H1 (cell line): Measurements from ENCODE around the gene MTFR1L. TPM values are rescaled to one million over a fixed set of nuclear protein-coding genes. Genes with fewer than 3 reads are reported as not detected.
A peak's percentile ranks its signal among the peaks of the same experiment; 100 is the strongest.

Experiments used
- CTCF ChIA-PET: fragments of 300-600 bp; sonication (Branson Sonifier 250); formaldehyde crosslinking; loops from one replicate; lab custom pipeline; 2021; ENCODE audit not compliant: partially characterized antibody; lab: Charles Lee
- POLR2A ChIA-PET: fragments of 300-600 bp; sonication (Branson Sonifier 250); formaldehyde crosslinking; loops from one replicate; lab custom pipeline; 2021; ENCODE audit warnings: inconsistent platforms; ENCODE audit not compliant: partially characterized antibody; lab: Charles Lee
- DNase-seq, 2 experiments: peaks; one replicate each; pipeline versions ENCODE4 v3.0.0 to v3.0.0-alpha.2; 2010 to 2022; ENCODE audit warnings: low spot score in 2 of 2, low read depth in 1 of 2, mixed read lengths in 1 of 2
- FAIRE-seq: peaks from 2 replicates; lab custom pipeline; 2011; peaks lifted over from hg19 to GRCh38; lab: Jason Lieb, UNC
- H2AFZ ChIP-seq: 2 replicates; pipeline ENCODE4 v1.8.1; 2012; ENCODE audit warnings: low read length, inconsistent platforms
- H2AK5ac ChIP-seq: 2 replicates; pipeline ENCODE4 v1.6.1; 2013; ENCODE audit warnings: low read depth, low read length
- H2BK120ac ChIP-seq: replicated peaks from 2 replicates; pipeline ENCODE3; 2013; ENCODE audit warnings: low read depth, low read length, inconsistent platforms
- H2BK12ac ChIP-seq: 2 replicates; pipeline ENCODE4 v1.6.1; 2013; ENCODE audit warnings: low read depth, low read length
- H2BK15ac ChIP-seq: 2 replicates; pipeline ENCODE4 v1.6.1; 2013; ENCODE audit warnings: low read length
- H2BK20ac ChIP-seq: 2 replicates; pipeline ENCODE4 v1.6.1; 2013; ENCODE audit warnings: low read length
- H2BK5ac ChIP-seq: 2 replicates; pipeline ENCODE4 v1.6.1; 2013; ENCODE audit warnings: low read depth, low read length
- H3K14ac ChIP-seq: 2 replicates; pipeline ENCODE4 v1.6.1; 2013; ENCODE audit warnings: inconsistent platforms; ENCODE audit not compliant: insufficient read length
- H3K18ac ChIP-seq: 2 replicates; pipeline ENCODE4 v1.6.1; 2013; ENCODE audit warnings: low read length; ENCODE audit errors: extremely low read depth
- H3K23ac ChIP-seq: 2 replicates; pipeline ENCODE4 v1.6.1; 2013; ENCODE audit warnings: inconsistent platforms; ENCODE audit not compliant: insufficient read length
- H3K23me2 ChIP-seq: 2 replicates; pipeline ENCODE4 v1.6.1; 2013; ENCODE audit warnings: low read depth, low read length
- H3K27ac ChIP-seq: 2 replicates; pipeline ENCODE4 v1.6.1; 2011; ENCODE audit warnings: low read depth, low read length, inconsistent platforms
- H3K27me3 ChIP-seq, 4 experiments: replicated peaks in 1 of 4; 1 replicate in 1 of 4; 2 replicates in 3 of 4; pipeline versions ENCODE4 v1.6.1 to v1.8.1; 2011 to 2013; ENCODE audit warnings: low read length in 3 of 4, mild to moderate bottlenecking in 3 of 4, inconsistent platforms in 2 of 4, mixed read lengths in 2 of 4, moderate library complexity in 1 of 4; ENCODE audit not compliant: control insufficient read depth in 3 of 4, insufficient read depth in 3 of 4; ENCODE audit errors: extremely low read depth in 1 of 4
- H3K36me3 ChIP-seq, 4 experiments: 2 replicates each; pipeline versions ENCODE4 v1.6.1 to v1.8.1; 2011 to 2013; ENCODE audit warnings: mild to moderate bottlenecking in 4 of 4, low read length in 3 of 4, moderate library complexity in 2 of 4, control low read depth in 1 of 4, inconsistent platforms in 1 of 4; ENCODE audit not compliant: insufficient read depth in 4 of 4, control insufficient read depth in 2 of 4
- H3K4ac ChIP-seq: replicated peaks from 2 replicates; pipeline ENCODE3; 2013; ENCODE audit warnings: low read length, low read depth, mixed read lengths, inconsistent platforms; ENCODE audit not compliant: insufficient read length
- H3K4me1 ChIP-seq, 4 experiments: replicated peaks in 1 of 4; 1 replicate in 1 of 4; 2 replicates in 3 of 4; pipeline versions ENCODE4 v1.6.1 to v1.8.1; 2011 to 2013; ENCODE audit warnings: low read length in 3 of 4, inconsistent platforms in 2 of 4, mixed read lengths in 1 of 4; ENCODE audit not compliant: insufficient read depth in 4 of 4, control insufficient read depth in 3 of 4
- H3K4me2 ChIP-seq, 2 experiments: 2 replicates each; pipeline versions ENCODE4 v1.6.1 to v1.8.1; 2011 to 2013; ENCODE audit warnings: low read depth in 2 of 2, low read length in 2 of 2, control low read depth in 1 of 2, inconsistent platforms in 1 of 2, mild to moderate bottlenecking in 1 of 2; ENCODE audit not compliant: insufficient read depth in 1 of 2
- H3K4me3 ChIP-seq, 4 experiments: fragments of 200-600, 300-600 bp in 1 of 4; sonication (generic), shearing (Covaris generic), sonication (Bioruptor Twin) in 1 of 4; 2 replicates each; pipeline versions ENCODE4 v1.5.1 to v1.8.1; 2011 to 2016; ENCODE audit warnings: low read length in 4 of 4, low read depth in 3 of 4, control low read depth in 2 of 4, inconsistent platforms in 2 of 4, mild to moderate bottlenecking in 2 of 4, mixed read lengths in 1 of 4, moderate library complexity in 1 of 4; ENCODE audit not compliant: insufficient read depth in 2 of 4; ENCODE audit errors: extremely low read depth in 1 of 4
- H3K56ac ChIP-seq: replicated peaks from 2 replicates; pipeline ENCODE3; 2013; ENCODE audit warnings: low read depth, mild to moderate bottlenecking, mixed read lengths, low read length, inconsistent platforms; ENCODE audit not compliant: insufficient read length
- H3K79me1 ChIP-seq: 2 replicates; pipeline ENCODE4 v1.6.1; 2013; ENCODE audit warnings: low read depth, low read length, control low read depth
- H3K79me2 ChIP-seq, 2 experiments: 2 replicates each; pipeline versions ENCODE4 v1.6.1 to v1.8.1; 2012 to 2013; ENCODE audit warnings: low read length in 2 of 2, mild to moderate bottlenecking in 2 of 2, inconsistent platforms in 1 of 2; ENCODE audit not compliant: insufficient read depth in 2 of 2, control insufficient read depth in 1 of 2
- H3K9ac ChIP-seq, 4 experiments: replicated peaks in 1 of 4; 1 replicate in 1 of 4; 2 replicates in 3 of 4; pipeline versions ENCODE4 v1.6.1 to v1.8.1; 2011 to 2013; ENCODE audit warnings: low read depth in 3 of 4, low read length in 3 of 4, control low read depth in 2 of 4, mild to moderate bottlenecking in 2 of 4, moderate library complexity in 2 of 4, inconsistent platforms in 1 of 4; ENCODE audit errors: extremely low read depth in 1 of 4
- H3K9me3 ChIP-seq, 2 experiments: 2 replicates each; pipeline versions ENCODE4 v1.6.1 to v1.8.1; 2012 to 2013; ENCODE audit warnings: mild to moderate bottlenecking in 2 of 2, moderate library complexity in 2 of 2, control low read depth in 1 of 2, inconsistent platforms in 1 of 2, low read depth in 1 of 2, low read length in 1 of 2, mixed read lengths in 1 of 2; ENCODE audit not compliant: insufficient read depth in 2 of 2
- H4K20me1 ChIP-seq, 2 experiments: replicated peaks in 1 of 2; 2 replicates each; pipeline versions ENCODE3 to v1.8.1; 2011 to 2013; ENCODE audit warnings: inconsistent platforms in 2 of 2, low read length in 2 of 2, mild to moderate bottlenecking in 1 of 2; ENCODE audit not compliant: insufficient read depth in 2 of 2, control insufficient read depth in 1 of 2
- H4K5ac ChIP-seq: 2 replicates; pipeline ENCODE4 v1.6.1; 2013; ENCODE audit warnings: low read length, low read depth, mixed read lengths, inconsistent platforms; ENCODE audit not compliant: insufficient read length
- H4K8ac ChIP-seq: 2 replicates; pipeline ENCODE4 v1.8.0; 2013; ENCODE audit warnings: mild to moderate bottlenecking, moderate library complexity, low read length, inconsistent platforms; ENCODE audit not compliant: insufficient read depth; ENCODE audit errors: extremely low read depth
- H4K91ac ChIP-seq: replicated peaks from 2 replicates; pipeline ENCODE3; 2013; ENCODE audit warnings: low read length, mixed read lengths, inconsistent platforms; ENCODE audit not compliant: insufficient read length
- BACH1 ChIP-seq: IDR thresholded peaks from 2 replicates; pipeline ENCODE4 v1.6.1; 2012; ENCODE audit warnings: low read length, improper control_type of control experiment
- CEBPB ChIP-seq: IDR thresholded peaks from 2 replicates; pipeline ENCODE4 v1.6.1; 2012; ENCODE audit warnings: low read depth, low read length
- CTCF ChIP-seq, 3 experiments: IDR thresholded peaks; 1 replicate in 2 of 3; 2 replicates in 1 of 3; pipeline versions ENCODE4 v1.5.1 to v1.6.1; 2011; ENCODE audit warnings: low read length in 3 of 3, mild to moderate bottlenecking in 3 of 3, inconsistent platforms in 2 of 3, low read depth in 1 of 3, moderate library complexity in 1 of 3; ENCODE audit not compliant: insufficient read depth in 1 of 3; ENCODE audit errors: control extremely low read depth in 1 of 3
- FOSL1 ChIP-seq: IDR thresholded peaks from 2 replicates; pipeline ENCODE4 v1.6.1; 2011; ENCODE audit warnings: mild to moderate bottlenecking, low read depth, low read length, moderate library complexity; ENCODE audit not compliant: insufficient read depth
- GTF2F1 ChIP-seq: IDR thresholded peaks from 2 replicates; pipeline ENCODE4 v1.6.1; 2012; ENCODE audit warnings: low read depth, low read length, improper control_type of control experiment, borderline replicate concordance
- HDAC6 ChIP-seq: IDR thresholded peaks from one replicate; pipeline ENCODE4 v1.7.1; 2012; ENCODE audit warnings: low read depth, mild to moderate bottlenecking, inconsistent platforms, low read length, moderate library complexity
- POLR2AphosphoS5 ChIP-seq: IDR thresholded peaks from 2 replicates; pipeline ENCODE4 v1.6.1; 2011; ENCODE audit warnings: low read depth, low read length
- RAD21 ChIP-seq, 2 experiments: IDR thresholded peaks in 1 of 2; conservative IDR thresholded peaks in 1 of 2; 2 replicates each; pipeline ENCODE4 v1.6.1; 2011; ENCODE audit warnings: low read depth in 2 of 2, low read length in 2 of 2, improper control_type of control experiment in 1 of 2, inconsistent platforms in 1 of 2, mild to moderate bottlenecking in 1 of 2, moderate library complexity in 1 of 2
- SP1 ChIP-seq: IDR thresholded peaks from 2 replicates; pipeline ENCODE4 v1.6.1; 2011; ENCODE audit warnings: low read depth, low read length
- SP4 ChIP-seq: IDR thresholded peaks from 2 replicates; pipeline ENCODE4 v1.6.1; 2012; ENCODE audit warnings: low read length, inconsistent platforms
- WGBS, 2 experiments: shearing (Covaris generic) in 1 of 2; methylation state at CpG; one replicate each; pipeline versions ENCODE4 v1.1.6 to v1.1.7; 2013 to 2015; ENCODE audit warnings: low lambda C conversion rate in 2 of 2, mixed read lengths in 2 of 2, inconsistent platforms in 1 of 2, low coverage in 1 of 2, missing lambda C conversion rate in 1 of 2; ENCODE audit not compliant: insufficient replicate concordance in 2 of 2, insufficient coverage in 1 of 2, insufficient read length in 1 of 2; ENCODE audit errors: extremely low coverage in 1 of 2, missing lambda C conversion rate in 1 of 2; 5-methylcytosine and 5-hydroxymethylcytosine counted together
- polyA plus RNA-seq, 7 experiments: library from polyadenylated mRNA; depleted of rRNA in 3 of 7; stranded (reverse) in 5 of 7; unstranded in 2 of 7; fragments of >200 nt in 5 of 7; fragments of 200-250 nt in 2 of 7; gene quantifications; 1 replicate in 5 of 7; 2 replicates in 1 of 7; 4 replicates in 1 of 7; pipeline versions ENCODE4 v1.2.1 to v1.2.3, GENCODE V29; 2011 to 2013; ENCODE audit warnings: missing spikeins in 2 of 7, mixed read lengths in 2 of 7
- total RNA-seq: library from RNA; stranded (reverse); fragmentation: NEBNext Ultra II Directional; extraction: Animal tissue kit (Norgen Biotek cat#: 25700); gene quantifications from 2 replicates; pipeline ENCODE4 v1.2.1, GENCODE V29; 2021

The MTFR1L gene
- total and polyA plus RNA-seq, 2 of the 8 experiments (the other 6 are each of a cell fraction or from before 2014, with no cell fraction given): 20.8 to 23.1 TPM

GRCh38 chr1:25811384-25812082, 8.2 kb upstream of the MTFR1L start:
- ChIA-PET POLR2A (interaction anchor here (0.8 to 5.6 kb wide), 3 partner anchors 8 to 291 kb away, joined by 3 to 32 read pairs (median 3); partner anchors contain the start of gene MTFR1L), CTCF (interaction anchor here (0.8 to 8.2 kb wide), 28 partner anchors 7 to 408 kb away, joined by 3 to 83 read pairs (median 4); partner anchors contain the start of genes MTFR1L, PAFAH2 and SELENON)
- no peak for FAIRE-seq
- Histone ChIP-seq H2AK5ac (no peak overlapping the region), H3K14ac (no peak overlapping the region), H3K79me1 (no peaks in the 10 kb centered on the region), H3K23me2 (no peaks in the 10 kb centered on the region), H4K8ac (0 out of 2 replicates have a peak overlapping the region, but pooled peaks have one; percentile 16), H2AFZ (no peak overlapping the region), H2BK120ac (no peak overlapping the region), H4K91ac (no peak overlapping the region), H3K79me2 (no peaks in the 10 kb centered on the region), H4K5ac (no peak overlapping the region), H3K23ac (no peak overlapping the region), H3K36me3 (peaks cover 0 to 18% (median 3%) of the 10 kb centered on the region in 4 experiments; a peak in 4 of 8 replicates), H2BK15ac (no peak overlapping the region), H2BK20ac (no peak overlapping the region), H3K4ac (no peak overlapping the region), H3K18ac (no peak overlapping the region), H3K56ac (no peak overlapping the region), H2BK12ac (no peak overlapping the region), H4K20me1 (peaks cover 2 to 8% of the 10 kb centered on the region in 2 experiments), H3K4me3 (no peak overlapping the region), H3K9ac (no peak overlapping the region), H3K4me2 (no peak overlapping the region), H3K4me1 (peaks cover 0 to 5% (median under 1%) of the 10 kb centered on the region in 4 experiments; a peak in 2 of 7 replicates), H2BK5ac (no peak overlapping the region), H3K27me3 (no peaks in the 10 kb centered on the region), H3K27ac (no peak overlapping the region), H3K9me3 (no peaks in the 10 kb centered on the region)
- WGBS, 2 experiments: 91% methylated on average over 13 of the region's 13 CpGs; no CpG with 5 or more reads in 1 of the 2 experiments
- DNase-seq: no peak
- TF ChIP-seq POLR2AphosphoS5: no peak
- TF ChIP-seq RAD21 (IDR thresholded peaks at IDR 0.05 in 1 of 2, conservative IDR thresholded peaks at IDR 0.05 in 1 of 2; ENCODE audit: low read depth in 2 of 2, low read length in 2 of 2): no peak
- TF ChIP-seq BACH1: no peak
- TF ChIP-seq SP4: no peak
- no peak for TF ChIP-seq FOSL1
- TF ChIP-seq CEBPB: no peak
- TF ChIP-seq SP1: no peak
- no peak for TF ChIP-seq GTF2F1
- TF ChIP-seq HDAC6: no peak
- TF ChIP-seq CTCF (IDR thresholded peaks at IDR 0.05; ENCODE audit: control extremely low read depth in 1 of 3, insufficient read depth in 1 of 3, low read depth in 1 of 3, low read length in 3 of 3): no peak
